Transverse colon (tissue), 4 donors: ENCODE measurements around the gene SUN1. TPM values are rescaled to one million over a fixed set of nuclear protein-coding genes. Genes with fewer than 3 reads are reported as not detected.
"Not testable (repeated sequence)": the region's sequence is repeated elsewhere in the genome, so short reads cannot be mapped to it uniquely, and the experiment has no call there.

Experiments
- DNase-seq: peaks from one replicate; pipeline ENCODE4 v3.0.0-alpha.2; 2019
- H3K27ac ChIP-seq, 4 donors: fragments of 200-600 bp; sonication (generic); 2 replicates each; pipeline ENCODE4 v1.5.1; 2016 to 2018; ENCODE audit warnings: inconsistent platforms in 4 of 4
- H3K27me3 ChIP-seq: fragments of 200-600 bp; sonication (generic); 2 replicates; pipeline ENCODE4 v1.5.1; 2017; ENCODE audit warnings: inconsistent platforms
- H3K36me3 ChIP-seq, 4 donors: fragments of 200-600 bp; sonication (generic); 2 replicates each; pipeline ENCODE4 v1.5.1; 2017 to 2019; ENCODE audit warnings: inconsistent platforms in 4 of 4
- H3K4me1 ChIP-seq, 4 donors: fragments of 200-600 bp; sonication (generic); 2 replicates each; pipeline ENCODE4 v1.5.1; 2017 to 2020; ENCODE audit warnings: inconsistent platforms in 4 of 4
- H3K4me3 ChIP-seq, 4 donors: fragments of 200-600 bp; sonication (generic); 1 replicate in 1 of 4; 2 replicates in 3 of 4; pipeline versions ENCODE4 v1.5.1 to v1.6.1; 2017 to 2019; ENCODE audit warnings: inconsistent platforms in 4 of 4
- H3K9me3 ChIP-seq, 2 donors: fragments of 200-600 bp; sonication (generic); 2 replicates each; pipeline ENCODE4 v1.5.1; 2017 to 2019; ENCODE audit warnings: inconsistent platforms in 2 of 2
- EP300 ChIP-seq: sonication (generic); formaldehyde crosslinking; IDR thresholded peaks from one replicate; pipeline ENCODE4 v1.6.1; 2017; ENCODE audit warnings: antibody characterized with exemption, low read depth
- POLR2A ChIP-seq: fragments of 450-650 bp; IDR thresholded peaks from one replicate; pipeline ENCODE4 v1.6.1; 2016; ENCODE audit warnings: antibody characterized with exemption, mild to moderate bottlenecking, moderate library complexity
- POLR2AphosphoS5 ChIP-seq, 3 donors: sonication (generic); formaldehyde crosslinking; IDR thresholded peaks; one replicate each; pipeline ENCODE4 v1.6.1; 2016; ENCODE audit warnings: antibody characterized with exemption in 3 of 3
- WGBS, 2 donors: methylation state at CpG; one replicate each; pipeline ENCODE4 v1.1.5; 2018; ENCODE audit warnings: low coverage in 1 of 2; 5-methylcytosine and 5-hydroxymethylcytosine counted together
- in situ Hi-C, 4 donors: fragments of 200-750 bp; cut with MboI; loops; one replicate each; pipeline versions ENCODE4 v1.15.0 to v1.15.1; 2017; ENCODE audit warnings: low sequenced_read_pairs in 3 of 4, low pct_ligation_motif_present in 1 of 4, low pct_unique_long_range_greater_than_20kb in 1 of 4
- intact Hi-C: fragments of 100-400 bp; cut with DNase I; formaldehyde crosslinking; loops from one replicate; pipeline ENCODE4 v1.15.1; 2023; ENCODE audit warnings: low total_unique reads
- total RNA-seq, 4 donors: library from RNA; depleted of rRNA; stranded (reverse); fragments of >200 nt; gene quantifications; one replicate each; pipeline ENCODE4 v1.1.0, GENCODE V29; 2016
- TF ChIP-seq, protein P1 (sequence below), 5 experiments: fragments of 200-600 bp in 3 of 5; fragments of 450-650 bp in 2 of 5; sonication (generic) in 3 of 5; IDR thresholded peaks; 1 replicate in 2 of 5; 2 replicates in 3 of 5; pipeline ENCODE4 v1.5.1; 2016 to 2017; ENCODE audit warnings: antibody characterized with exemption in 5 of 5, inconsistent platforms in 3 of 5, mild to moderate bottlenecking in 2 of 5, moderate library complexity in 1 of 5

SUN1 gene
- total RNA-seq, 4 donors from 2014 or later: 92.7 to 569 (median 162) TPM

DNA sequence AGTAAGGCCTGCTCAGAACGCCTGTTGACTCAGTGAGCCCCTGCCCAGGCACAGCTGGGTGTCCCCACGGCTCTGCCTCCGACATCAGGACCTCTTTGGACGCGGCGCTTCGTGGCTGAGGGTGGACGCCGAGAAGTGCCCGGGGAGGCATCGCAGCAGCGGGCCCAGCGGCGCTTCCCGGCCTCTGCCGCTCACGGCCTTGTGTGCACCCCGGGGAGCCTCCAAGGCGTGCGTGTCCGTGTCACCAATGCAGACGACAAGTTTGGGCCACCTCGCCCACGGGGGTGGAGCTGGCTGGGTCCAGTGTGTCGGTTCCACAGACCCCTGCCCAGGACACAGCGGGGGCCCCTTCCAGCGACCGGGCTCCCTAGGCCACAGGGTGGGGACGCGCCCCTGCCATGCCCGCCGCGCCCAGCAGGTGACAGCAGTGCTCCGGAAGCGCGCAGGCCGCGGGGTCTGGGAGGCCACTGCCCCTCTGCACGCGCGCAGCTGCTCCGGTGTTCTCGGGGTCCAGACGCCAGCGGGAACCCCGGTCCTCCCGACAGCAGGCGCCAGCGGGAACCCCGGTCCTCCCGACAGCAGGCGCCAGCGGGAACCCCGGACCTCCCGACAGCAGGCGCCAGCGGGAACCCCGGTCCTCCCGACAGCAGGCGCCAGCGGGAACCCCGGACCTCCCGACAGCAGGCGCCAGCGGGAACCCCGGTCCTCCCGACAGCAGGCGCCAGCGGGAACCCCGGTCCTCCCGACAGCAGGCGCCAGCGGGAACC is 76.5 kb downstream of the SUN1 start:
- peak overlapping the region in 3 of 4 donors; percentile 60 to 86 (median 81) for H3K27ac ChIP-seq
- peak; percentile 53 for DNase-seq

GRCh38 chr7:909358-910329 is 77.4 kb downstream of the SUN1 start:
- 59% methylated on average over 23 of the region's 58 CpGs; no CpG with 5 or more reads in 1 of the 2 donors for WGBS, 2 donors
- in situ Hi-C loops: no loop called here
- intact Hi-C loops: no loop called here

More for the DNA sequence above, 76.5 kb downstream of the SUN1 start:
- Histone ChIP-seq H3K4me1 (peaks cover 0 to 48% (median 15%) of the 10 kb centered on the region in 4 donors), H3K4me3 (peak overlapping the region in 2 of 4 donors; percentile 24 to 48)
- intact Hi-C loops, in situ Hi-C loops, H3K36me3 ChIP-seq, H3K27me3 ChIP-seq, H3K9me3 ChIP-seq: not testable (repeated sequence)
- TF ChIP-seq, protein P1, sequence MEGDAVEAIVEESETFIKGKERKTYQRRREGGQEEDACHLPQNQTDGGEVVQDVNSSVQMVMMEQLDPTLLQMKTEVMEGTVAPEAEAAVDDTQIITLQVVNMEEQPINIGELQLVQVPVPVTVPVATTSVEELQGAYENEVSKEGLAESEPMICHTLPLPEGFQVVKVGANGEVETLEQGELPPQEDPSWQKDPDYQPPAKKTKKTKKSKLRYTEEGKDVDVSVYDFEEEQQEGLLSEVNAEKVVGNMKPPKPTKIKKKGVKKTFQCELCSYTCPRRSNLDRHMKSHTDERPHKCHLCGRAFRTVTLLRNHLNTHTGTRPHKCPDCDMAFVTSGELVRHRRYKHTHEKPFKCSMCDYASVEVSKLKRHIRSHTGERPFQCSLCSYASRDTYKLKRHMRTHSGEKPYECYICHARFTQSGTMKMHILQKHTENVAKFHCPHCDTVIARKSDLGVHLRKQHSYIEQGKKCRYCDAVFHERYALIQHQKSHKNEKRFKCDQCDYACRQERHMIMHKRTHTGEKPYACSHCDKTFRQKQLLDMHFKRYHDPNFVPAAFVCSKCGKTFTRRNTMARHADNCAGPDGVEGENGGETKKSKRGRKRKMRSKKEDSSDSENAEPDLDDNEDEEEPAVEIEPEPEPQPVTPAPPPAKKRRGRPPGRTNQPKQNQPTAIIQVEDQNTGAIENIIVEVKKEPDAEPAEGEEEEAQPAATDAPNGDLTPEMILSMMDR (IDR thresholded peaks at IDR 0.05): peak; percentile 62 to 96 (median 74)
- peak in 1 of 3 donors; percentile 46 for TF ChIP-seq POLR2AphosphoS5 (IDR thresholded peaks at IDR 0.05)
- WGBS, 2 donors: 58% methylated on average over 25 of the region's 73 CpGs; no CpG with 5 or more reads in 1 of the 2 donors

GRCh38 chr7:910441-910861 is 78.2 kb downstream of the SUN1 start:
- H3K27me3 ChIP-seq: no peaks in the 10 kb centered on the region
- H3K27ac ChIP-seq: peak overlapping the region in 3 of 4 donors; percentile 60 to 86 (median 81)
- no peak for TF ChIP-seq EP300
- no peak for TF ChIP-seq POLR2A
- H3K9me3 ChIP-seq: no peaks in the 10 kb centered on the region
- H3K36me3 ChIP-seq: no peaks in the 10 kb centered on the region
- in situ Hi-C loops (no loop called here), intact Hi-C loops (no loop called here)
- 83% methylated on average over 11 of the region's 11 CpGs; no CpG with 5 or more reads in 1 of the 2 donors for WGBS, 2 donors
- no peak overlapping the region for H3K4me3 ChIP-seq
- peaks cover 7 to 62% (median 30%) of the 10 kb centered on the region in 4 donors for H3K4me1 ChIP-seq
- DNase-seq: no peak

More at GRCh38 chr7:909358-910329, 77.4 kb downstream of the SUN1 start:
- peak in 2 of 3 donors; percentile 14 to 15 for TF ChIP-seq POLR2AphosphoS5 (IDR thresholded peaks at IDR 0.05)
- TF ChIP-seq, protein P1 (IDR thresholded peaks at IDR 0.05): no peak
- no peaks in the 10 kb centered on the region for H3K27me3 ChIP-seq
- H3K4me3 ChIP-seq: peak overlapping the region in 2 of 4 donors; percentile 21 to 48
- H3K36me3 ChIP-seq: no peaks in the 10 kb centered on the region
- peak; percentile 75 for DNase-seq
- H3K9me3 ChIP-seq: no peaks in the 10 kb centered on the region
- peak overlapping the region; percentile 60 to 86 (median 72) for H3K27ac ChIP-seq
- peaks cover 4 to 54% (median 22%) of the 10 kb centered on the region in 4 donors for H3K4me1 ChIP-seq

DNA sequence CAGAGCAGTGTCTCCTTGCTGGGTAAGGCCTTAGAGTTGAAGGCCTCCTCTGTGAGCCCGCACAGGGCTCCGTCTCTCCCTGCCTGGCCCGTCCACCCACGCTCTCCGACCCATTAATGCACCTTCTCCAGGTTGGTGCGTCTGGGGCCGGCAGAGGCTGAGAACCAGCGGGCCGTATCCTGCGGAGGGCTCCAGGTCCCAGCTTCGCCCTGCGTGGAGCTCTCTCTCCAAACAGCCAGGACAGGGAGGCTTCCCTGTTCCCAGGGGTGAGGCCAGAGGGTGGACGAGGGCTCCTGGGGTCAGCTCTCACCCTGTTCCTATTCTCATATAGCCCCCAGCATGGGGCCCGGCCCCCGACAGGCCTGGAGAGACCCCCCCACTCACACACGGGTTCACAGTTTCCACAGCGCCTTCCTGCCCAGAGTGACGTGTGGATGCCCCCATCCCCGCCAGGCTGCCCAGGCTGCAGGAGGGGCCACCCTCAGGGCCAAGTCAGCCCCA is 78.7 kb downstream of the SUN1 start:
- H3K27ac ChIP-seq: peak overlapping the region in 2 of 4 donors; percentile 81 to 86
- H3K4me1 ChIP-seq: peaks cover 7 to 67% (median 35%) of the 10 kb centered on the region in 4 donors
- in situ Hi-C loops: no loop called here
- no peaks in the 10 kb centered on the region for H3K36me3 ChIP-seq
- DNase-seq: no peak
- 87% methylated on average over 17 of the region's 19 CpGs; no CpG with 5 or more reads in 1 of the 2 donors for WGBS, 2 donors
- H3K27me3 ChIP-seq: no peaks in the 10 kb centered on the region
- TF ChIP-seq POLR2AphosphoS5 (IDR thresholded peaks at IDR 0.05): no peak
- TF ChIP-seq POLR2A: no peak
- no peak for TF ChIP-seq EP300
- TF ChIP-seq, protein P1 (IDR thresholded peaks at IDR 0.05): no peak
- intact Hi-C loops: no loop called here
- no peak overlapping the region for H3K4me3 ChIP-seq
- H3K9me3 ChIP-seq: no peaks in the 10 kb centered on the region
